CD8-positive, alpha-beta memory T cell (primary cell): ENCODE measurements around the gene GOLGA6B. TPM values are rescaled to one million over a fixed set of nuclear protein-coding genes. Genes with fewer than 3 reads are reported as not detected.

ENCODE experiments used
- CTCF ChIA-PET: fragments of 350-600 bp; sonication (Branson Sonifier 250); formaldehyde crosslinking; loops from one replicate; lab custom pipeline; 2021; ENCODE audit warnings: antibody characterized with exemption; lab: Charles Lee
- POLR2A ChIA-PET: fragments of 350-600 bp; sonication (Branson Sonifier 250); formaldehyde crosslinking; loops from one replicate; lab custom pipeline; 2021; ENCODE audit warnings: antibody characterized with exemption; lab: Charles Lee
- DNase-seq, 5 donors: peaks; one replicate each; pipeline versions ENCODE4 v3.0.0 to v3.0.0-alpha.2; 2020 to 2022; ENCODE audit warnings: mixed read lengths in 1 of 5
- H3K27ac ChIP-seq: one replicate; pipeline ENCODE4 v1.7.0; 2013; ENCODE audit warnings: low read depth, mild to moderate bottlenecking, low read length, moderate library complexity
- H3K27me3 ChIP-seq: 2 replicates; pipeline ENCODE4 v1.7.0; 2013; ENCODE audit warnings: low read length, mild to moderate bottlenecking; ENCODE audit not compliant: insufficient read depth, poor library complexity, severe bottlenecking
- H3K36me3 ChIP-seq: 2 replicates; pipeline ENCODE4 v1.7.0; 2013; ENCODE audit warnings: mild to moderate bottlenecking, low read length, moderate library complexity; ENCODE audit not compliant: insufficient read depth
- H3K4me1 ChIP-seq: 2 replicates; pipeline ENCODE4 v1.7.0; 2013; ENCODE audit warnings: mild to moderate bottlenecking, low read length, moderate library complexity; ENCODE audit not compliant: insufficient read depth
- H3K4me3 ChIP-seq: 2 replicates; pipeline ENCODE4 v1.7.0; 2013; ENCODE audit warnings: mild to moderate bottlenecking, low read length
- H3K9me3 ChIP-seq: 2 replicates; pipeline ENCODE4 v1.7.0; 2013; ENCODE audit warnings: mild to moderate bottlenecking, low read length
- H3K27ac Mint-ChIP-seq, 8 donors: one replicate each; pipeline ENCODE4 v1.8.0; 2020 to 2021; ENCODE audit warnings: mixed read lengths in 8 of 8, mild to moderate bottlenecking in 6 of 8, inconsistent platforms in 3 of 8, moderate library complexity in 3 of 8
- H3K27me3 Mint-ChIP-seq, 2 donors: one replicate each; pipeline ENCODE4 v1.8.0; 2020 to 2021; ENCODE audit warnings: mixed read lengths in 2 of 2, mild to moderate bottlenecking in 1 of 2, moderate library complexity in 1 of 2
- H3K36me3 Mint-ChIP-seq, 3 donors: one replicate each; pipeline ENCODE4 v1.8.0; 2020 to 2021; ENCODE audit warnings: mixed read lengths in 3 of 3, inconsistent platforms in 1 of 3, mild to moderate bottlenecking in 1 of 3
- H3K4me1 Mint-ChIP-seq, 3 donors: one replicate each; pipeline ENCODE4 v1.8.0; 2020 to 2021; ENCODE audit warnings: mixed read lengths in 3 of 3, inconsistent platforms in 1 of 3, mild to moderate bottlenecking in 1 of 3
- H3K4me3 Mint-ChIP-seq, 7 donors: one replicate each; pipeline ENCODE4 v1.8.0; 2020 to 2021; ENCODE audit warnings: mixed read lengths in 7 of 7, mild to moderate bottlenecking in 6 of 7, moderate library complexity in 4 of 7, inconsistent platforms in 2 of 7
- H3K9me3 Mint-ChIP-seq, 5 donors: one replicate each; pipeline ENCODE4 v1.8.0; 2020 to 2022; ENCODE audit warnings: mixed read lengths in 5 of 5, mild to moderate bottlenecking in 3 of 5, moderate library complexity in 2 of 5, inconsistent platforms in 1 of 5
- polyA plus RNA-seq: library from polyadenylated mRNA; unstranded; fragments of 300-500 nt; fragmentation: Illumina TruSeq; gene quantifications from one replicate; pipeline ENCODE4 v1.2.3, GENCODE V29; 2021
- total RNA-seq, 2 experiments: library from RNA; stranded (reverse); gene quantifications; one replicate each; pipeline ENCODE4 v1.2.3, GENCODE V29; 2021

The GOLGA6B gene
- total and polyA plus RNA-seq, 3 experiments from 2014 or later: not detected

DNA sequence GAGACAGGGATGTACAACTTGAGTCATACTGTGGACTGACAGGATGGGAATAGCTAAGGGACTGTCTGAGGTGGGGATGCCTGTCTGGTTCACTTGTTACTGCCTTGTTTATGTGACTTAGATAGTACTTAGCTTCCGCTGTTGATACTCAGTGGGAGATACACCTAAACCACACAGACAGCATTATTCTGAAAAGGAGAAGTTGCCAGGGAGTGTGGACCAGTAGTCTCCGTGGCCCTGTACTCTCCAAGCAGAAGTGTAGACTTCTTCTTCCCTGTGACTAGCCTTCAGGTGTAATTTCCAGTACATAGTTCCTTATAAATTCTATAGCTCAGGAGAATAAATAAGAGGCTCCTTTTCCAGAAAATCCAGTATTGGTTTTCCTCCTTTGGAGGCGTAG is 26.4 kb downstream of the GOLGA6B start:
- Histone ChIP-seq H3K4me3 (no peak overlapping the region), H3K4me1 (peaks cover 7% of the 10 kb centered on the region), H3K27me3 (no peaks in the 10 kb centered on the region), H3K27ac (no peak overlapping the region), H3K9me3 (no peaks in the 10 kb centered on the region), H3K36me3 (no peaks in the 10 kb centered on the region)
- H3K27me3 Mint-ChIP-seq: peaks cover 10 to 23% of the 10 kb centered on the region in 2 donors
- ChIA-PET CTCF (interaction anchor here (1.4 kb wide), 1 partner anchor 10 kb away, joined by 6 read pairs; no protein-coding TSS in a partner anchor), POLR2A (no interaction called here)
- H3K36me3 Mint-ChIP-seq: peaks cover 0 to 4% (median 0%) of the 10 kb centered on the region in 3 donors
- no peaks in the 10 kb centered on the region for H3K9me3 Mint-ChIP-seq
- H3K4me1 Mint-ChIP-seq: peaks cover 8 to 11% (median 9%) of the 10 kb centered on the region in 3 donors
- H3K4me3 Mint-ChIP-seq: no peak overlapping the region
- H3K27ac Mint-ChIP-seq: peak overlapping the region in 1 of 8 donors; percentile 71
- DNase-seq: no peak

GRCh38 chr15:72682772-72683171 is 28.3 kb downstream of the GOLGA6B start:
- H3K9me3 ChIP-seq: no peaks in the 10 kb centered on the region
- Mint-ChIP-seq H3K9me3 (no peaks in the 10 kb centered on the region), H3K27ac (peak overlapping the region in 2 of 8 donors; percentile 13 to 33), H3K4me3 (peak overlapping the region in 1 of 7 donors; percentile 61), H3K27me3 (peaks cover 3 to 11% of the 10 kb centered on the region in 2 donors), H3K36me3 (peaks cover 0 to 11% (median 0%) of the 10 kb centered on the region in 3 donors), H3K4me1 (peaks cover 17 to 21% (median 18%) of the 10 kb centered on the region in 3 donors)
- H3K4me3 ChIP-seq: no peak overlapping the region
- H3K27me3 ChIP-seq: no peaks in the 10 kb centered on the region
- POLR2A ChIA-PET: interaction anchor here (0.6 kb wide), 1 partner anchor 100 kb away, joined by 6 read pairs; no protein-coding TSS in a partner anchor
- H3K27ac ChIP-seq: no peak overlapping the region
- DNase-seq: no peak
- no peaks in the 10 kb centered on the region for H3K36me3 ChIP-seq
- H3K4me1 ChIP-seq: peaks cover 12% of the 10 kb centered on the region
- CTCF ChIA-PET: no interaction called here

- CTCF ChIA-PET: interaction anchor here (1.2 to 2.1 kb wide), 6 partner anchors 10 to 457 kb away, joined by 3 to 9 read pairs (median 5); no protein-coding TSS in a partner anchor
- H3K4me1 ChIP-seq: peaks cover 12% of the 10 kb centered on the region
- peaks cover 0 to 3% of the 10 kb centered on the region in 2 donors for H3K27me3 Mint-ChIP-seq
- DNase-seq: no peak
- H3K27me3 ChIP-seq: no peaks in the 10 kb centered on the region
- H3K36me3 ChIP-seq: no peaks in the 10 kb centered on the region
- H3K27ac Mint-ChIP-seq: peak overlapping the region; percentile 92 to 99 (median 97)
- H3K4me1 Mint-ChIP-seq: peaks cover 18 to 21% (median 21%) of the 10 kb centered on the region in 3 donors
- H3K36me3 Mint-ChIP-seq: peaks cover 0 to 11% (median 0%) of the 10 kb centered on the region in 3 donors
- peak overlapping the region; percentile 89 for H3K4me3 ChIP-seq
- H3K9me3 ChIP-seq: no peaks in the 10 kb centered on the region
- H3K4me3 Mint-ChIP-seq: peak overlapping the region; percentile 94 to 99 (median 98)
- POLR2A ChIA-PET: no interaction called here
- H3K27ac ChIP-seq: peak overlapping the region; percentile 85
- H3K9me3 Mint-ChIP-seq: no peaks in the 10 kb centered on the region
Observed at GRCh38 chr15:72685301-72685924, 30.9 kb downstream of the GOLGA6B start.

DNA sequence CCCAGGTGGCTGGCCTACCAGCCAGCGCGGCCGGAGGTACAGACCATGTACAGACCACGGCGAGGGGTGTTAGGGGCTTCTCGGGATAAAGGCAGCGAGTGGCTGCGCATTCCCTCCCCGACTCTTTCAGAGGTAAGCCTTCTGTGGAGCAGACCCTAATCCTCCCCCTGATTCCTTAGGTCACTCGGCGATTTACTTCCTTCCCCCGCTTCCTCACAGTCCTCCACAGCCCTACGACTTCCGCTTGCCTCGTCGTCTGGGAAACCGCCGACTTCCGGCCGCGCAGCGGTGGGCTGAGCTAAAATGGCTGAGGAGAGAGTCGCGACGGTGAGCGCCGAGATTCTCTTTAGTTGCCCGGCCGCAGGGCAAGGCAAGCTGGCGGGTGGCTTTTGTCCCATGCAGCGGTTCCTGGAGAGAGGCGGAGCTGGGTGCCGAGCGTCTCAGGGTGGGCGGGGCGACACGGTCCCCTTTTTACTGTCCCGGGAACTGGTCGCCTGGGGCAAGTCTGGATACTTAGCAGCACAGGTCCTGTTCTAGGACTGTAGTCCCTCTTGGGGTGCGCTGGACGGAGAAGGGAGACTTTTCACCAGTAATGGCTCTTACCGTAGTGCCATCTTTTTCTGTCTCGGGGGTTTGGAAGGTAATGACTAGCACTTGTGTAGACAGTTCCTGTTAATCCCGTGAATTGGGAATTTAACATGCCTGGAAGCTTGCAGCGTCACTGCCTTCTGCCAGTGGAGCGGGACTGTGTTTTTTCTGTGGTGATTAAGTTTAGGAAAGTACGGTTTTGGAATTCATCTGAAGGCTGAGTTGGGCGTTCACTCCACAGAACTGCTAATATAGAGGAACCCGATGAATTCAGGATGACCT is 31.7 kb downstream of the GOLGA6B start, which contains the start of the genes BBS4 and HIGD2B:
Gene BBS4 (plus strand): TSS at position 283 of the 870 bp plus-strand sequence. CDS start 21 bp downstream, at position 304.
Gene HIGD2B (minus strand): TSS at position 258 of the 870 bp plus-strand sequence. CDS start 9,808 bp downstream, outside the sequence.
- Histone ChIP-seq H3K4me3 (peak within 1 kb of the TSS; percentile 89), H3K27me3 (no peaks in the 10 kb centered on the region), H3K36me3 (no peaks in the 10 kb centered on the region), H3K4me1 (peaks cover 12% of the 10 kb centered on the region), H3K27ac (peak within 1 kb of the TSS; percentile 85), H3K9me3 (no peaks in the 10 kb centered on the region)
- H3K9me3 Mint-ChIP-seq: no peaks in the 10 kb centered on the region
- peak within 1 kb of the TSS; percentile 94 to 99 (median 98) for H3K4me3 Mint-ChIP-seq
- H3K4me1 Mint-ChIP-seq: peaks cover 18 to 21% (median 21%) of the 10 kb centered on the region in 3 donors
- peaks cover 0 to 1% of the 10 kb centered on the region in 2 donors for H3K27me3 Mint-ChIP-seq
- H3K36me3 Mint-ChIP-seq: peaks cover 0 to 11% (median 0%) of the 10 kb centered on the region in 3 donors
- DNase-seq: peak; percentile 73 to 91 (median 82)
- ChIA-PET POLR2A (no interaction called here), CTCF (interaction anchor here (1.2 to 1.9 kb wide), 4 partner anchors 13 to 458 kb away, joined by 3 to 6 read pairs (median 5); no protein-coding TSS in a partner anchor)
- peak within 1 kb of the TSS; percentile 92 to 99 (median 97) for H3K27ac Mint-ChIP-seq

DNA sequence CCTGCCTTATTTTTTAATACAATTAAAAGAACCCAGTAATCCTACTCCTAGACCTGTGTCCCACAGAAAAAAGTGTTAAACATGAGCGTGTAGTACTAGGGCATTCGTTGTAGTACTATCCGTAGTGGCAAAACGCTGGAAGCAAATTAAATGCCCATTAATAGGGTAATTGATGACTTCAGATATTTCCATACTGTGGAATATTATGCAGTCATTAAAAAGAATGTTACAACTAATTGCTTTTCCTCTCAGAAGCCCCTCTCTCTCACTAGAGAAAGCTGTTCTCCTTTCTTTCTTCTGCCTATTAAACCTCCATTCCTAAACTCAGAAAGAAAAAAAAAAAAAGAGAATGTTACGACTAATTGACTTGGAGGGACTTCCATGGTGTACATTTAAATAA is 34.2 kb downstream of the GOLGA6B start:
- no peaks in the 10 kb centered on the region for H3K27me3 Mint-ChIP-seq
- H3K36me3 Mint-ChIP-seq: peaks cover 0 to 13% (median 0%) of the 10 kb centered on the region in 3 donors
- ChIA-PET POLR2A (no interaction called here), CTCF (no interaction called here)
- peak overlapping the region in 1 of 8 donors; percentile 30 for H3K27ac Mint-ChIP-seq
- no peaks in the 10 kb centered on the region for H3K9me3 ChIP-seq
- peaks cover 12% of the 10 kb centered on the region for H3K4me1 ChIP-seq
- H3K4me3 Mint-ChIP-seq: peak overlapping the region in 2 of 7 donors; percentile 8 to 52
- DNase-seq: no peak
- H3K4me1 Mint-ChIP-seq: peaks cover 20 to 27% (median 25%) of the 10 kb centered on the region in 3 donors
- H3K27me3 ChIP-seq: no peaks in the 10 kb centered on the region
- H3K27ac ChIP-seq: no peak overlapping the region
- H3K9me3 Mint-ChIP-seq: no peaks in the 10 kb centered on the region
- no peak overlapping the region for H3K4me3 ChIP-seq
- no peaks in the 10 kb centered on the region for H3K36me3 ChIP-seq

DNA sequence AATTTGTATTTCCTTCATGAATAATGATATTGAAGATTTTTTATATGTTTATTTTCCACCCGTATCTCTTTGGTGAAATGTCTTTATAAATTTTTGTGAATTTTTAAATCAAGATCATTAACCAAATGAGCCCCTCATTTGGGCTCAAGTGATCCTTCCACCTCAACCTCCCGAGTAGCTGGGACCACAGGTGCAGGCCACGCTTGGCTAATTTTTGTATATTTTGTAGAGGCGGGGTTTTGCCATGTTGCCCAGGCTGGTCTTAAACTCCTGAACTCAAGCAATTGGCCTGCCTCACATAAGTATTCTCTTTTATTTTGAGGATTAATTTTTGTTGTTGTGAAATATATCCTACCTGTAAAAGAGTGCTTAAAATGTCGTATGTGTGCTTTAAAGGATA is 36.4 kb downstream of the GOLGA6B start:
- CTCF ChIA-PET: no interaction called here

GRCh38 chr15:72698938-72699337 is 44.4 kb downstream of the GOLGA6B start:
- DNase-seq: no peak
- Histone ChIP-seq H3K9me3 (no peaks in the 10 kb centered on the region), H3K36me3 (no peaks in the 10 kb centered on the region), H3K4me3 (no peak overlapping the region), H3K27ac (no peak overlapping the region), H3K4me1 (no peaks in the 10 kb centered on the region), H3K27me3 (no peaks in the 10 kb centered on the region)
- Mint-ChIP-seq H3K4me3 (no peak overlapping the region), H3K27me3 (no peaks in the 10 kb centered on the region), H3K36me3 (peaks cover 5 to 9% (median 7%) of the 10 kb centered on the region in 3 donors), H3K4me1 (peaks cover 6 to 18% (median 18%) of the 10 kb centered on the region in 3 donors), H3K27ac (peak overlapping the region in 1 of 8 donors; percentile 38), H3K9me3 (no peaks in the 10 kb centered on the region)
- ChIA-PET POLR2A (interaction anchor here (0.8 kb wide), 1 partner anchor 18 kb away, joined by 4 read pairs; no protein-coding TSS in a partner anchor), CTCF (interaction anchor here (1.4 kb wide), 1 partner anchor 28 kb away, joined by 4 read pairs; no protein-coding TSS in a partner anchor)

More for the DNA sequence above, 36.4 kb downstream of the GOLGA6B start:
- no peaks in the 10 kb centered on the region for H3K27me3 Mint-ChIP-seq
- no peak for DNase-seq
- no peaks in the 10 kb centered on the region for H3K9me3 Mint-ChIP-seq
- peaks cover 5% of the 10 kb centered on the region for H3K4me1 ChIP-seq
- no peaks in the 10 kb centered on the region for H3K36me3 ChIP-seq
- no peak overlapping the region for H3K27ac ChIP-seq
- no peak overlapping the region for H3K27ac Mint-ChIP-seq
- no peak overlapping the region for H3K4me3 ChIP-seq
- H3K9me3 ChIP-seq: no peaks in the 10 kb centered on the region
- no peak overlapping the region for H3K4me3 Mint-ChIP-seq
- peaks cover 16 to 25% (median 19%) of the 10 kb centered on the region in 3 donors for H3K4me1 Mint-ChIP-seq
- POLR2A ChIA-PET: no interaction called here
- H3K27me3 ChIP-seq: no peaks in the 10 kb centered on the region
- peaks cover 4 to 11% (median 4%) of the 10 kb centered on the region in 3 donors for H3K36me3 Mint-ChIP-seq
